GM18508 (cell line): Measurements from ENCODE around the gene RP2.

ENCODE experiments used
- ATAC-seq: cut with Tn5 transposase; IDR thresholded peaks from one replicate; pipeline ENCODE4 v1.9.1; 2021; ENCODE audit warnings: moderate number of reproducible peaks; ENCODE audit not compliant: insufficient read depth, unreplicated experiment

RP2 gene

DNA sequence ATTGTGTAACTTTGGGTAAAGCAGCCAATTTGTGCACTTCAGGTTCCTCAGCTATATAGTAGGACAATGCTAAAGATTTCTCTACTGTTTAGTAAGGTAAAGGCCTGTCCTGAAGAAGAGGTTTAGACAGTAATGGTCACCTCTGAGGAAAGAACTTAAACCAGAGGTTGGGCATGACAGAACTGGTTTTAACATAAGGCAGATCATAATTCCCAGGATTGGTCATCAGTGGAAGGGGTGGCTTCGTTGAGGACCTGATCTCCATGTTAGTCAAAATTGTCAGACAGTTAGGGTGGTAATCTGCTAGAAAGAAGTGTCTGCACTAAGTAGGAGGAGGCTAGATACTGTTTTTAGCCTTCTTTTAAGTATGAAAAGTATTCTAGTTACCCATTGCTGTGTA lies 4.1 kb downstream of the RP2 start:
- no peak for ATAC-seq

DNA sequence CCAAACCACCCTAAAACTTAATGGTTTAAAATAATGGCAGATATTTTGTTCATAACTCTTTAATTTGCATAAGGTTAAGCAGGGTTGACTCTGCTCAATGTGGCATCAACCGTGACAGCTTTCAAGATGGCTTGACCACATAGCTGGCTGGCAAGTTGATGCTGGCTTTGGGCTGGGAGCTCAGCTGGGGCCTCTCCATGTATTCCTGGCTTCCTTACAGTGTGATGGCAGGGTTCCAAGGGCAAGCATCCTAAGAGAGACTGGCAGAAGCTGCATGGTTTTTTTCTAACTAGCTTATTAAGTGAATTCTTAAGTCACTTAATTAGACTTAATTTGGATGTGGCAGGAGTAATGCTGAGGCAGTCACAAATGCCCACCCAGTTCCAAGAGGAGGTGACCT lies 4.5 kb downstream of the RP2 start:
- ATAC-seq = no peak

DNA sequence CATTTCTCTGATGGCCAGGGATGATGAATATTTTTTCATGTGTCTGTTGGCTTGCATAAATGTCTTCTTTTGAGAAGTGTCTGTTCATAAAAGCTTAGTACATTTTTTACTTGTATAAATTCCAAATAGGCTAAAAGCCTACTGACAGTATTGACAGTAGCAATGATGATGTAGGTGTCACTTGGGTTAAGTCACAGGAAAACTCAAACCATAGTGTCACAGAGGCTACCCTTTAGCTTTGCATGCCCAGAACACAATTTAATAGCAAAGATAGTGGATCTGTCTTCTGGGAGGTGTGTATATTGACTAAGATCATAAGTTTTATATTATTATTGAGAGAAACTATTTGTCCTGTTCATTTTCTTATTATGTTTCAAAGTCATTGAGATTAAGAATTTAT lies 8.1 kb downstream of the RP2 start:
- no peak for ATAC-seq

DNA sequence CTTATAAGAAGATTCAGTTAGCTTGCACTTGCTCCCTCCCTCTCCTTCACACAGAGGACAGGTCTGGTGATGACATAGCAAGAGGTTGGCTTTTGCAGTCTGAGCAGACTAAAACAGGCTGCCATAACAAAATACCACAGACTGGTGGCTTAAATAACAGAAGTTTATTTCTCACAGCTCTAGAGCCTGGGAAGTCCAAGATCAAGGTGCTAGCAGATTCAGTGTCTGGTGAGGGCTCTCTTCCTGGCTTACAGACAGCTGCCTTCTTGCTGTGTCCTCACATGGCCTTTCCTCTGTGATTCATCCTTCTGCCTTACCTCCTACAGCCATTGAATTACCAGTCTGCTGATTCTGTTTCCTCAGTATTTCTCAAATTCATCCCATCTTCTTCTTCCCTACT lies 13.1 kb downstream of the RP2 start:
- ATAC-seq = no peak

DNA sequence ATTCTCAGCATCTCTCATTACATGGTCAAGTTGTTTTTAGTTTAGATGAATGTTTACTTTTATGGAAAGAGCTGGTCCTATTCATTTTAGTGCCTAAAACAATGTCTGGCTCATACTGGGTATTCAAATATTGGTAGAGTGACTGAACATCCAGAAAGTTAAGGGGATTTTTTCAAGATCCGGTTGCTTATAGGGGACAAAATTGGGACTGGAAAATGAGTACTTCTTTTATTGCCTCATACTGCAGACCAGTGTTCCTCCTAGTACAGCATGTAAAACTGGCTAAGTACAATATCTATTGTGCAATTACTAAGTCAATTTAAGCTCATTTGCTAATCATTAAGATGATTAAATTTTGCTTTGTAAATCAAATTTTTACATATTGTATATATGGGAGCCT lies 13.9 kb downstream of the RP2 start:
- no peak for ATAC-seq

DNA sequence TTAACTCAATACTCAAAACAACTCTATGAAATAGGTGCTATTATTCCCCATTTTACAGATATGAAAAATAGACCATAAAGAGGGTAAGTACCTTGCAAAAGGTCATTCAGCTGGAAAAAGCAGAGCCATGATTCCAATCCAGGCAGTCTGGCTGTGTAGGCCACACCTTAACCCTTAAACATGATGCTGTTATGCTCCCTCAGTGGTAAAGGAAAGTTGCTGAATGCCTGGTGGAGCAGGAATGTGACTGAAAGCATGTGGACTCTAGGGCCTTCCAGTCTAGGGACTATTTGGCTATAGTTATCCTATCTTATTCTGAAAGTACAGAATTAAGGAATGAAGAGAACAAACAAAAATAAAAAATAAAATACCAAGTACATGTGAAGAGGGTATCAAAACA lies 19.6 kb downstream of the RP2 start:
- no peak for ATAC-seq

DNA sequence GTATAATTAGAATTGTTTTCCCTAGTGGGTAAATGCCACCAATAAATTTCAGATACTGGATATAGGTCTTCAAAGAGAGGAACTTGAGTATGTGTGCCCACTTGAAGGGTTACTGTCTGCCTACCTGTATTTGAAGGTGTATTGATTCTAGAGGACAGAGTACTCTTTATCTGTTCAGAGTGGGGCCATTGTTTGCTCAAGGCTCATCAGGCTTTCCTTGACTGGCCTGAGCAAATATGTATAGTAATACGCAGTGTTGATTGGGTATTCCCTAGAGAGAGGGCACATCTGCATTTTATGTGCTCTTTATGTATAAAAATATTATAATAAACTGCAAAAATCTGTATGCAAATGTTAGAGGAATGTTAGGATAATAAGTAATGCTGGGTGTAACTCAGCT lies 23.7 kb downstream of the RP2 start:
- no peak for ATAC-seq

DNA sequence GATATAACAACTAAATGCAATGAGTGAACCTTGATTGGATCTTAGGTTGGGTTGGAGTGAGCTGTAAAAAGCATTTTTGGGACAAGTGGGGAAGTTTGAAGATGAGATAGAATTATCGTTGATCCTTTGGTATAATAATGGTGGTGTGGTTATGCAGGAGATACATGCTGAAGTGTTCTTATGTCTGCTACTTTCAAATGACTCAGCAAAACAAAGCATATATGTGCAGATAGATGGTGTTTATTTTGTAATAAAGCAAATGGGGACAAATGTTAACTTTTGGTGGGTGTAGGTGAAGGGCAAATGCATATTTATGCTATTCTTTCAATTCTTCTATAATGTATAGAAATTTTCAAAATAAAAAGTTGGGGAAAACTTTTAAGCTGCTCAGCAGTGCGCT lies 26.2 kb downstream of the RP2 start:
- no peak for ATAC-seq

DNA sequence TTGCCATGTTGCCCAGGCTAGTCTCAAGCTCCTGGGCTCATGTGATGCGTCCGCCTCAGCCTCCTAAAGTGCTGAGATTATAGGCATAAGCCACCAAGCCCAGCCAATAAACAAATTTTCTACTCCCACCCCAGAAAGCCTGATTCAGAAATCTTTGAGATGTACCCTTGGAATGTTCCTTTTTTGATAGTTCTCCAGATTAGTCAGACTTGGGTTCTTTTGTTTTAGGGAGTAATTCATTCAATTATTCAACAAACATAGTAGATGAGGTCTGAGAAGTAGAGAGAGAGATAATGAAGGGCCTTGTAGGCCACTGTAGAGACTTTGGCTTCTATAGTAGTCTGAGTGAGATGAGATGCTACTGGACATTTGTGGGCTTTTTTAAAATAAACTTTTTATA lies 27.8 kb downstream of the RP2 start:
- no peak for ATAC-seq

DNA sequence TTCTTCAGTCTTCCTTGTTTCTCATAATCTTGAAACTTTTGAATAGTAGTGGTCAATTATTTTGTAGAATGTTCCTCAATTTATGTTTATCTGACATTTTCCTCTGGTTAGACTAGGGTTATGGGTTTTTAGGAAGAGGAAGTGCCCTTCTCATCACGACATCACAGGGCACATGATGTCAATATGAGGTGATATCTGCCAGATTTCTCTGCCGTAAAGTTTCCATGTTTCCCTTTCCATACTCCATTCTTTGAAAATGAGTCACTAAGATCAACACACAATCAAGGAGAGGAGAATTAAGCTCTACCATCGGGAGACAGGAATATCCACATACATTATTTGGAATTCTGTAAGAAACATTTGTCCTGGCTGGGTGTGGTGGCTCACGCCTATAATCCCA lies 28.4 kb downstream of the RP2 start:
- ATAC-seq = no peak

GRCh38 chrX:46866726-46867125 lies 29.9 kb downstream of the RP2 start:
- ATAC-seq = no peak

GRCh38 chrX:46873746-46874145 lies 36.9 kb downstream of the RP2 start:
- ATAC-seq = no peak

DNA sequence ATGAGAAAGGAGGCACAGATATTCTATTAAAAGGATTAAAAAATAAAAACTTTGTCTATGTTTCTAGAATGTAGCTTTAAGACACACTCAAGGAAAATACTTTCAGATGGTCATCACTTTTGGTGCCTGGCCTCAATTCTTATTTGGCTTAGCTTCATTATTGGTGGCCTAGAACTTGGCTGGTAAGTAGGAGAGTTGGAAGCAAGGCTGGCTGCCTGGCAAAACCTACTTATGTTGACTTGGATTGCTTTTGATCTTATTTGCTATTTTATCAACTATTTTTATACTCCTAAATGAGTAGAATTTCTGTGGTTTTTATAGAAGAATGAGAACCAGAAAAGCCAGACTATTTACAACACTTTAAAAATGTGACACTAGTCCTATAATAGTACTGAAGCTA lies 40.1 kb downstream of the RP2 start:
- no peak for ATAC-seq

DNA sequence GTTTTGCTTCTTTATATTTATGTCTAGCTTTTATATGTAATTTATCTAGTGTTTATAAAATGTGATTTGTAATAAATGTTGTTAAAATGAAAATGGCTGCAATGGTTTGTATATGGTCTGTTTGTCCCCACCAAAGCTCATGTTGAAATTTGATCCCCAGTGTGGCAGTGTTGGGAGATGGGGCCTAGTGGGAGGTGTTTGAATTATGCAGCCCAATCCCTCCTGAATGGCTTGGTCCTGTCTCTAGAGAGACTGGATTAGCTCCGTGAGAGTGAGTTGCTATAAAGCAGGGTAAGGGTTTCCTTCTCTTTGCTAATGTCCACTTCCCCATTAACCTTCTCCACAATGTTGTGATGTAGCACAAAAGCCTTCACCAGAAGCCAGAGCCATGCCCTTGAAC lies 45.4 kb downstream of the RP2 start:
- no peak for ATAC-seq

DNA sequence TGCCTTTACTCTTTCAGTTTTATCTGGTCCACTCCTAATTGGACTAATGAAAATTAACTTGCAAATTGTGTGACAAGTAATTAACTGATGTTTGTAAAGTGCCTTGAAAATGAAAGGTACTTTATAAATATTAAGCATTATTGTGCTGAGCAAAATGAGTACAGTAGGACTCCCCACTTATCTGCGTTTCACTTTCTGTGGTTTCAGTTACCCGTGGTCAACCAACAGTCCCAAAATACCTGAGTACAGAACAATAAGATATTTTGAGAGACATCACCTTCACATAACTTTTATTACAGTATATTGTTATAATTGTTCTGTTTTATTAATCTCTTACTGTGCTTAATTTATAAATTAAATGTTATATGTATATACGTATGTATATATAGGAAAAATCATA lies 48.0 kb downstream of the RP2 start:
- no peak for ATAC-seq

DNA sequence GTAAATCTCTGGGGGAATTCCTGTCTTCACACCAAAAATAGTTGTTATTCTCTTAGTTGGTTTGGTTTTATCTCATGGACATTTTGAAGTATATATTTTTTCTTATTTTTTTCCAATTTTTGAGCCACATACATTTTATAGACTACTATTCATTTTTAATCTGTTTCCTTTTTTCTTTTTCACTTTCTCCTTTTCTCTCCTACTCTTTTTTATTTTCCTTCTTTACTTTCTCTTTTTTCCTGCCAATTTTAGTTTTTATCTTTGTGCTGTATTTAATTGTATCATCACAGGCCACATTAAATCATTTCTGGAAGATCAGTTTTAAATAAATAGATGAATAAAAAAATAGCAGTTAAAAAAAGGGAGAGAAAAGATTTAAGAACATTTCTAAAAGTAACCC lies 61.4 kb downstream of the RP2 start:
- no peak for ATAC-seq

DNA sequence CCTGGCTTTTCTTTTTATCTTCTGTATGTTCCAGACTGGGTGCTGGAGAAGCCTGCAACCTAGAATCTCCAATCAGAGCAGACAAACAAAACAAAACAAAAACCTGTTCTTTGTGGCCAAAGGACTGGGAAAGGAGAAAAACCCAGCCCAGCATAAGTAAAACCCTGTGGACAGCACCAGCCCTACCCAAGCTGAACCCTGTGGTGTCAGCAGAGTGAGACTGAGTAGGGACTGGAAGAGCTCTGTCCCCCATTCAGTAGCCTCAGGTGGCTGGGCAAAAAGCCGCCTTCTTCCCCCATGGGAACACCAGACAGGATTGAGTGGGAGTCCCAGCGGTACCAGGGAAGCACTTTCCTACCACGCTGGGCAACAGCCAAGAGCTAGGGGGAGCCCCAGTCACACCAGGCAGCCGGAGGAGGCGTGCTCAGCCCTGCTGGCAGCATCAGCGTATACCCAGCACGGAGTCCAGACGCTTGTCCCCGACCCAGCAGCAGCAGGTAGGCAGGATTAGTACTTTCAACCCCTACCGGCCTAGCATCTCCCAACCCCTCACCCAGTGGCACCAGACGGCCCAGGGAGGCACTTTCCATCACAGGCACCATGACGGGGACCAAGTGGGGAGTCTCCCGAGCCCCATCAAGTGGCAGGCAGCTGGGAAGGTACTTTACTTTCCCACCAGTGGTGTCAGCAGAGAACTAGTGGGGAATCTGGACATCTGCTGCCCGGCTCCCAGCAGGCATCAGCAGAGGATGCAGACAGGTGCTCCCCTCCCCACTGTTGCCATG lies 66.8 kb downstream of the RP2 start:
- ATAC-seq = no peak

DNA sequence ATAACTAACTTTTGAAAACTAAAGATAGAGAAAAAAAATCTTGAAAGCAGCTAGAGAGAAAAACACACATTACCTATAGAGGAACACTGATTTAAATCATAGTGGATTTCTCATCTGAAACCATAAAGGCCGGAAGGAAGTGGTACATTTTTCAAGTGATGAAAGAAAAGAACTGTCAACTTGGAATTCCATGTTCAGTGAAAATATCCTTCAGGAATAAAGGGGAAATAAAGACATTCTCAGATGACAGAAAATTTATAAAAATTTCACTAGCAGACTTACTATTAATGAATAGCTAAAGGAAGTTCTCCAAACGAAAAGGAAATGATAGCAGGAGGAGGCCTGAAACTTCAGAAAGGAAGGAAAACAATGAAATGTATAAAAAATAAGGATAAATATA lies 67.8 kb downstream of the RP2 start:
- ATAC-seq = no peak

DNA sequence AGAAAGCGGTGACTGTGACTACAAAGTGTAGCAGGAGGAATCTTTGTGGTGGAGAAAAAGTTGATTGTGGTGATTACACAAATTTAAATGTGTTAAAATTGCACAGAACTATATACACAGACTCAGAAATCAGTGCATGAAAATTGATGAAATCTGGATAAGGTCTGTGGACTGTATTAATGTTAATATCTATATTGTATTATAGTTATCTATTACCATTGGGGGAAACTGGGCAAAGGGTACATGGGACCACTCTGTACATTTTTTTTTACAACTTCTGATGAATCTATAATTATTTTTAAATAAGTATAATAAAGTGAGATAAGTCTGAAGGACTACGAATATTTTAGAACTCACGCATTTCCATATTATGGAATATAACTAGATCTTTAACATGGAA lies 73.6 kb downstream of the RP2 start:
- ATAC-seq = no peak

DNA sequence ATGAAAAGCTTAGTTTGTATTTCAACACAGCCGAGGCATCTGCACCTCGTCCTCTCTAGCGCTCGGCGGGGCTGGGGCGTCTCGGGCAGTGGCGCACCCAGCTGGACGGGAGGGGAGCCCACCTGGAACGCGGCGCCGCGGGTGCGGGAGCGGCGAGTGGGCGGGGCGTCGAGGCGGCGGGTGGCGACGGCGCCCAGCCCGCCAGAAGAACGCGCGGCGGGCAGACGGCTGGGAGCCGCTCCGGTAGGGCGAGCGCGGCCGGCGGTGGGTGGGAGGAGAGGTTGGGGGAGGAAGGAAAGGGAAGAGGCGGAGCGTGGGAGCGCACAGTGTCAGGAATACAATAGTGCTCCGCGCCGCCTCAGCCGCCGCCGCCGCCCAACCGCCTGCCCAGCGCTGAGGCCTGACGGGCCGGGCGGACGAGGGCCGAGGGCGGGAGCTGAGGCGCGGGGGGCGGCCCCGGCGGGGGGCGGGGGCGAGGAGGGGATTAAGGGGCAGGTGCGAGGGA lies 75.3 kb downstream of the RP2 start, which contains the start of gene JADE3:
Gene JADE3 (plus strand): TSS at position 324 of the 505 bp plus-strand sequence. CDS start 72,474 bp downstream, outside the sequence.
- ATAC-seq = no peak

DNA sequence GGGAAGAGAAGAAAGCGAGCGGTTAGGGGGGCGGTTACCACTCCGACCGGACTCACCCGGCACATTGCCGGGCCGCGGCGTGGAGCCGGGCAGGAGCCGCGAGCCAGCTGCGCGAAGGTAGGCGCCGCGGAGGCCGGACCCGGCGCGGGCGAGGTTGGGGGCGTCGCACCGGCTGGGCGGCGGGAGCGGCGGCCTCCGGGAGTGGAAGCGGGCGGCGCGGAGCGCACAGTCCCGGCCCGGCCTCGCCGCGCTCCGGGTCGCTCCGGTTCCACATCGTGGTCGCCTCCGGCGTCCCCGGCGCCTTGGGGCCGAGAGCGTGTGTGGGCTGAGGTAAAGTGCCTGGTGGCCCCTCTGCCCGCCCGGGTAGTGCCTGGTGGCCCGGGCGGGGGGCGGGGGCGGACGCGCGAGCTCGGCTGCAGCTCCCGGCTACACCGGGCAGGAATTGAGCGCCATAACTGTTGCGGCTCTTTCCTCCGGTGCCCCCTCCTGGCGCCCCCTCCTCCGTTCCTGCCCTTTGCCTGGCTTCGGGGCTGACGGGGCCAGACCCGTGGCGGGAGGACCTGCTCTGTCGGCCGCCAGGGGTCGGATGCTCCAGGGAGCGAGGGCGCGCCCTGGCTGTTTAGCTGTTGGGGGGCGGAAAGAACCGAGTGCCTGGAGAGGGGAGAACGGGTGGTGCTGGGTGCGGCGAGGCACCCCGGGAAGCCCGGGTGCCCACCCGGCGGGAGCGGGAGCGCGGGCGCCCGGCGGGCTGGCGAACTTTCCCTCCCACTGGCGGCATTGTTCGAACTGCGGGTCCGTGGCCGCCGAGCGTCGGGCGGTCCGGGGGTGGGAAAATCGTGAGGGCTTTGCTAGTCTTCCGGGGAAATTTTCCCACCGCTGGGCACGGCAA lies 76.0 kb downstream of the RP2 start:
- ATAC-seq = no peak
